HEK293 (cell line): Measurements from ENCODE around the gene DENND1A.

ENCODE experiments used
- CTCF ChIP-seq: fragments of 450-650 bp; formaldehyde crosslinking; IDR thresholded peaks from 2 replicates; pipeline ENCODE4 v1.5.1; 2016; ENCODE audit warnings: missing biosample characterization, missing genetic modification characterization
- SCRT1 ChIP-seq: fragments of 450-650 bp; formaldehyde crosslinking; IDR thresholded peaks from 2 replicates; pipeline ENCODE4 v1.5.1; 2016; ENCODE audit warnings: missing biosample characterization, missing genetic modification characterization, borderline replicate concordance
- SP2 ChIP-seq: fragments of 450-650 bp; formaldehyde crosslinking; IDR thresholded peaks from 2 replicates; pipeline ENCODE4 v1.5.1; 2016; ENCODE audit warnings: missing biosample characterization, missing genetic modification characterization
- SP7 ChIP-seq: fragments of 450-650 bp; formaldehyde crosslinking; IDR thresholded peaks from 2 replicates; pipeline ENCODE4 v1.5.1; 2016; ENCODE audit warnings: missing biosample characterization, missing genetic modification characterization
- TCF7L2 ChIP-seq: IDR thresholded peaks from 2 replicates; pipeline ENCODE4 v1.6.1; 2011; ENCODE audit warnings: low read depth, mild to moderate bottlenecking, inconsistent platforms, low read length, moderate library complexity, borderline replicate concordance
- ZBTB49 ChIP-seq: fragments of 450-650 bp; formaldehyde crosslinking; IDR thresholded peaks from 2 replicates; pipeline ENCODE4 v1.5.1; 2016; ENCODE audit warnings: missing biosample characterization, missing genetic modification characterization, low read depth
- ZNF280D ChIP-seq: fragments of 450-650 bp; formaldehyde crosslinking; IDR thresholded peaks from 2 replicates; pipeline ENCODE4 v1.5.1; 2016; ENCODE audit warnings: missing biosample characterization, missing genetic modification characterization
- ZNF398 ChIP-seq: fragments of 450-650 bp; formaldehyde crosslinking; IDR thresholded peaks from 2 replicates; pipeline ENCODE4 v1.5.1; 2017; ENCODE audit warnings: missing biosample characterization, missing genetic modification characterization
- ZNF416 ChIP-seq: fragments of 450-650 bp; formaldehyde crosslinking; IDR thresholded peaks from 2 replicates; pipeline ENCODE4 v1.5.1; 2016; ENCODE audit warnings: missing biosample characterization, missing genetic modification characterization
- ZNF48 ChIP-seq: fragments of 450-650 bp; formaldehyde crosslinking; IDR thresholded peaks from 2 replicates; pipeline ENCODE4 v1.5.1; 2016; ENCODE audit warnings: missing biosample characterization, missing genetic modification characterization
- ZNF792 ChIP-seq: fragments of 450-650 bp; formaldehyde crosslinking; IDR thresholded peaks from 2 replicates; pipeline ENCODE4 v1.5.1; 2016; ENCODE audit warnings: missing biosample characterization, missing genetic modification characterization

GRCh38 chr9:123536455-123536868 lies 393.5 kb downstream of the DENND1A start:
- TF ChIP-seq CTCF (tag by site-specific recombination), result no peak
- no peak for TF ChIP-seq SCRT1 (tag by site-specific recombination)
- TF ChIP-seq ZBTB49 (tag by site-specific recombination), result no peak
- TF ChIP-seq TCF7L2, result no peak
- TF ChIP-seq ZNF416 (tag by site-specific recombination), result no peak
- no peak for TF ChIP-seq ZNF398
- no peak for TF ChIP-seq SP7 (tag by site-specific recombination)
- no peak for TF ChIP-seq ZNF280D (tag by site-specific recombination)
- TF ChIP-seq SP2 (tag by site-specific recombination), result no peak
- no peak for TF ChIP-seq ZNF792 (tag by site-specific recombination)
- TF ChIP-seq ZNF48 (tag by site-specific recombination), result no peak
